Neutrophil (primary cell): ENCODE measurements around the gene DCLK2.

Experiments
- H3K27ac ChIP-seq: fragments of 200-600 bp; sonication (generic); 2 replicates; pipeline ENCODE4 v1.5.1; 2016; ENCODE audit warnings: mild to moderate bottlenecking, moderate library complexity
- H3K27me3 ChIP-seq: fragments of 200-600 bp; sonication (generic); 2 replicates; pipeline ENCODE4 v1.6.0; 2016; ENCODE audit warnings: mild to moderate bottlenecking
- H3K36me3 ChIP-seq: fragments of 200-600 bp; sonication (generic); 2 replicates; pipeline ENCODE4 v1.5.1; 2017
- H3K4me1 ChIP-seq, 2 experiments: fragments of 200-600 bp in 1 of 2; sonication (generic) in 1 of 2; 1 replicate in 1 of 2; 2 replicates in 1 of 2; pipeline versions ENCODE4 v1.5.1 to v1.6.1; 2013 to 2016; ENCODE audit warnings: low read depth in 1 of 2, low read length in 1 of 2, mild to moderate bottlenecking in 1 of 2, moderate library complexity in 1 of 2; ENCODE audit not compliant: control insufficient read depth in 1 of 2, insufficient read depth in 1 of 2
- H3K4me3 ChIP-seq, 2 experiments: fragments of 200-600 bp in 1 of 2; sonication (generic) in 1 of 2; 1 replicate in 1 of 2; 2 replicates in 1 of 2; pipeline ENCODE4 v1.5.1; 2013 to 2016; ENCODE audit warnings: low read depth in 1 of 2, low read length in 1 of 2, mild to moderate bottlenecking in 1 of 2, moderate library complexity in 1 of 2
- H3K9me3 ChIP-seq: fragments of 200-600 bp; sonication (generic); 2 replicates; pipeline ENCODE4 v1.5.1; 2016
- TF ChIP-seq, protein P1 (sequence below): fragments of 200-600 bp; sonication (generic); IDR thresholded peaks from 2 replicates; pipeline ENCODE4 v1.5.1; 2016; ENCODE audit warnings: antibody characterized with exemption

Gene DCLK2

DNA sequence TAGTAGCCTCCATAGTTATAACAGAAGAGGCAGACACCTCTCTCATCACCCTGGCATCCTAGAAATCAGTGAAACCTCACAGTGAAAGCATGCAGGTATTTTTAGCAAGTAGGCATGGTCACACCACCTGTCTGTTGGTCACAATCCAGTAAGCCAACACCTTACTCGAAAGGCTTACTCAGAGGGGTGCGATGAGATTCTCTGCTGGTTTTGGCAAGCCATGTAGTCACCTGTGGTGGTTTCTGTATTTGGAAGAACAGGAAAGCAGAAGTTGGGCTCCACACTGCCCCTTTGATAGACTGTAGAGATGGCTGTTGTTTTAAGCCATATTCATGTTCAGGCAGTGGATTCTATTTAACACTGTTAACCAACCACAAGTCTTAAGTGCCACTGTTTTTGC, 134.7 kb downstream of the DCLK2 start:
- Histone ChIP-seq H3K4me1 (no peaks in the 10 kb centered on the region), H3K27me3 (no peaks in the 10 kb centered on the region), H3K36me3 (no peaks in the 10 kb centered on the region), H3K27ac (no peak overlapping the region), H3K9me3 (no peaks in the 10 kb centered on the region), H3K4me3 (no peak overlapping the region)
- TF ChIP-seq, protein P1, sequence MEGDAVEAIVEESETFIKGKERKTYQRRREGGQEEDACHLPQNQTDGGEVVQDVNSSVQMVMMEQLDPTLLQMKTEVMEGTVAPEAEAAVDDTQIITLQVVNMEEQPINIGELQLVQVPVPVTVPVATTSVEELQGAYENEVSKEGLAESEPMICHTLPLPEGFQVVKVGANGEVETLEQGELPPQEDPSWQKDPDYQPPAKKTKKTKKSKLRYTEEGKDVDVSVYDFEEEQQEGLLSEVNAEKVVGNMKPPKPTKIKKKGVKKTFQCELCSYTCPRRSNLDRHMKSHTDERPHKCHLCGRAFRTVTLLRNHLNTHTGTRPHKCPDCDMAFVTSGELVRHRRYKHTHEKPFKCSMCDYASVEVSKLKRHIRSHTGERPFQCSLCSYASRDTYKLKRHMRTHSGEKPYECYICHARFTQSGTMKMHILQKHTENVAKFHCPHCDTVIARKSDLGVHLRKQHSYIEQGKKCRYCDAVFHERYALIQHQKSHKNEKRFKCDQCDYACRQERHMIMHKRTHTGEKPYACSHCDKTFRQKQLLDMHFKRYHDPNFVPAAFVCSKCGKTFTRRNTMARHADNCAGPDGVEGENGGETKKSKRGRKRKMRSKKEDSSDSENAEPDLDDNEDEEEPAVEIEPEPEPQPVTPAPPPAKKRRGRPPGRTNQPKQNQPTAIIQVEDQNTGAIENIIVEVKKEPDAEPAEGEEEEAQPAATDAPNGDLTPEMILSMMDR = no peak

DNA sequence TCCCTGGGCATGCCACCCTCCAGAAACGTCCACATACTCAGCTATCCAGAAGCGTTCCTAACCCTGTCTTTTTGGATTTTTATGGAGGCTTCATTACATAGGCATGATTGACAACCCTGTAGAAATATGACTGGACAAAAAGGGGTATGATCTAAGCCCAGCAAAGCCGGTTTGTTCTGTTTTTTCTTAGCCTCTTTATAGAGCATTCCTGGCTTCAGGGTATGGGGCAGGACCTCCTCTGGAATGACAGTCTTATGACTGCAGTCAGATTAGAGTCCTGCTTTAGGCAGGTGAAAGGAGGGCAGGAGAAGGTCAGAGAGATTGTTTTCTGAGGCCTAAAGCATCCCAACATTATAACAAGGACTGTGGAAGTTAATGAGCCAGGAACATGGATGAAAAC, 137.4 kb downstream of the DCLK2 start:
- TF ChIP-seq, protein P1 = no peak
- H3K4me1 ChIP-seq = no peaks in the 10 kb centered on the region
- no peaks in the 10 kb centered on the region for H3K27me3 ChIP-seq
- no peak overlapping the region for H3K27ac ChIP-seq
- H3K9me3 ChIP-seq = no peaks in the 10 kb centered on the region
- H3K36me3 ChIP-seq = no peaks in the 10 kb centered on the region
- H3K4me3 ChIP-seq = no peak overlapping the region

- H3K4me3 ChIP-seq = no peak overlapping the region
- no peaks in the 10 kb centered on the region for H3K4me1 ChIP-seq
- no peaks in the 10 kb centered on the region for H3K27me3 ChIP-seq
- TF ChIP-seq, protein P1 = no peak
- no peak overlapping the region for H3K27ac ChIP-seq
- no peaks in the 10 kb centered on the region for H3K36me3 ChIP-seq
- no peaks in the 10 kb centered on the region for H3K9me3 ChIP-seq
Observed at GRCh38 chr4:150216726-150217125, 138.5 kb downstream of the DCLK2 start.

- no peaks in the 10 kb centered on the region for H3K4me1 ChIP-seq
- H3K27ac ChIP-seq = no peak overlapping the region
- TF ChIP-seq, protein P1 = no peak
- no peaks in the 10 kb centered on the region for H3K36me3 ChIP-seq
- H3K4me3 ChIP-seq = no peak overlapping the region
- no peaks in the 10 kb centered on the region for H3K27me3 ChIP-seq
- H3K9me3 ChIP-seq = no peaks in the 10 kb centered on the region
Observed at GRCh38 chr4:150217192-150217591, 138.9 kb downstream of the DCLK2 start.

DNA sequence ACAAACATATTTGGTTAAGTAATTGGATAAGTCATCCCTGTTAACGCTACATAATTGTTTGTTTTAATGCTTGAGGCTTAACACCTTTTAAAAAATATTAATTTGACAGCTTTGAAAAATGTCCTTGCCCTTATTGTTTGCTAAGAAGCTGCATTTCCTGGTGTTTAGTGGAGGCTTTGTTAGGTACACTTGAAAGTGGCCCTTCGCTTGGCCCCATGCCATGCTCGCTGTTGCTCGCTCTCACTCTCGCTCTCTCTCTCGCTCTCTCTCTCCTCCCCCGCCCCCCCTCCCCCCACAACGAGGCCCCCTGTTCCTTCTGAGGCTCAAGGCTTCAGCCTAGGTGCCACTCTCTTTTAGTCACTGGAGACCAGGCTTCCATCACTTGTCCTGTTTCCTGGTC, 139.6 kb downstream of the DCLK2 start:
- H3K27ac ChIP-seq = no peak overlapping the region

More for the DNA sequence above, 139.6 kb downstream of the DCLK2 start:
- TF ChIP-seq, protein P1 = no peak
- Histone ChIP-seq H3K36me3 (no peaks in the 10 kb centered on the region), H3K4me1 (no peaks in the 10 kb centered on the region), H3K27me3 (no peaks in the 10 kb centered on the region), H3K4me3 (no peak overlapping the region), H3K9me3 (no peaks in the 10 kb centered on the region)
